Measurements from ENCODE around the gene FAM110A. TPM values are rescaled to one million over a fixed set of nuclear protein-coding genes. Genes with fewer than 3 reads are reported as not detected.

Gene FAM110A
- total RNA-seq, 4 donors from 2014 or later, result 1.4 to 3.2 (median 2.0) TPM

- peak overlapping the region in 3 of 4 donors; percentile 74 to 82 (median 75) for H3K27ac ChIP-seq
These were observed 430 bp upstream of the FAM110A start for GRCh38 chr20:833121-833449.

DNA sequence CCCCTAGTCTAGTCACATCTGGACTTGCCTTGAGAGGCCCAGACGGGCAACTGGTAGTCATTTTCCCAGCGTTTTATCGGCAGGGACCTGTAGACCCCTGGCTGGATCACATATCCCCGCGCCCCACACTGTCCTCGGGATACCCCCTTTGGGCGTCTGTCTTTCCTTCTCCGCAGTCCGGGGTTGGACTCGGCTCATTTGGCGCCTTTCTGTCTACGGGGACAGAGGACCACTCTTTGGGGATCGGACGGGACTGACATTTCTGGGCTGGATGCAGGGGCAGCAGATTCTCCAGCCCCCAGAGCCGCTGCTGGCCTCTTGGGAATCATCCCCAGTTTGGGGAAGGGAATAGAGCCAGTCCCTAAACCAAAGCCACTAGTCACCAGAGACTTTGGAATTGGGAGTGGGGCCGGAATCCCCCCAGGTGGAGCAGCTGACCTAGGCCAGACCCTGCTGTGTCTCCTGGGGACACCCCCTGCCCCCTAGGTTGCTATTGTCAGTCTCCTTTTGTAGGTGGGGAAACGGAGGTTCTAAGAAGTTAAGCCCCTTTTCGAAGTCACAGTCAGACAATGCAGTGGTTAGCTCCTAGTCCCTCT, 734 bp downstream of the FAM110A start:
- peak overlapping the region in 2 of 4 donors; percentile 74 to 82 for H3K27ac ChIP-seq
- H3K4me3 ChIP-seq, result peak overlapping the region; percentile 53 to 87
- H3K36me3 ChIP-seq, result no peaks in the 10 kb centered on the region
- no peak for TF ChIP-seq POLR2AphosphoS5 (IDR thresholded peaks at IDR 0.05)
- WGBS, 2 donors (ENCODE audit: low coverage in 1 of 2), result 0 to 60% methylated on average over 1 to 8 of the region's 18 CpGs
- peaks cover 0 to 9% (median 0%) of the 10 kb centered on the region in 3 donors for H3K9me3 ChIP-seq
- ATAC-seq, result no peak
- H3K4me1 ChIP-seq, result peaks cover 0 to 29% (median 0%) of the 10 kb centered on the region in 3 donors
- peaks cover 6% of the 10 kb centered on the region for H3K27me3 ChIP-seq

More at GRCh38 chr20:833121-833449, 430 bp upstream of the FAM110A start:
- Histone ChIP-seq H3K4me3 (peak overlapping the region; percentile 53 to 87), H3K27me3 (no peaks in the 10 kb centered on the region), H3K4me1 (peaks cover 0 to 29% (median 0%) of the 10 kb centered on the region in 3 donors), H3K9me3 (peaks cover 0 to 4% (median 0%) of the 10 kb centered on the region in 3 donors), H3K36me3 (no peaks in the 10 kb centered on the region)
- TF ChIP-seq POLR2A (IDR thresholded peaks at IDR 0.05), result no peak
- no peak for TF ChIP-seq CTCF (IDR thresholded peaks at IDR 0.05)
- no peak for TF ChIP-seq EP300 (IDR thresholded peaks at IDR 0.05)
- TF ChIP-seq POLR2AphosphoS5 (IDR thresholded peaks at IDR 0.05), result no peak
- peak; percentile 46 for ATAC-seq
- 0 to 2% methylated on average over 1 to 4 of the region's 4 CpGs for WGBS, 2 donors (ENCODE audit: low coverage in 1 of 2)

GRCh38 chr20:835608-836045, 2.1 kb downstream of the FAM110A start:
- H3K4me1 ChIP-seq, result peaks cover 0 to 30% (median 0%) of the 10 kb centered on the region in 3 donors
- WGBS, 2 donors (ENCODE audit: low coverage in 1 of 2), result 100% methylated on average over 1 of the region's 2 CpGs
- peaks cover 19% of the 10 kb centered on the region for H3K27me3 ChIP-seq
- TF ChIP-seq CTCF (IDR thresholded peaks at IDR 0.05) (no peak), POLR2A (IDR thresholded peaks at IDR 0.05) (no peak)
- peaks cover 0 to 9% (median 0%) of the 10 kb centered on the region in 3 donors for H3K9me3 ChIP-seq
- H3K36me3 ChIP-seq, result no peaks in the 10 kb centered on the region
- H3K27ac ChIP-seq, result no peak overlapping the region
- no peak overlapping the region for H3K4me3 ChIP-seq
- no peak for ATAC-seq

DNA sequence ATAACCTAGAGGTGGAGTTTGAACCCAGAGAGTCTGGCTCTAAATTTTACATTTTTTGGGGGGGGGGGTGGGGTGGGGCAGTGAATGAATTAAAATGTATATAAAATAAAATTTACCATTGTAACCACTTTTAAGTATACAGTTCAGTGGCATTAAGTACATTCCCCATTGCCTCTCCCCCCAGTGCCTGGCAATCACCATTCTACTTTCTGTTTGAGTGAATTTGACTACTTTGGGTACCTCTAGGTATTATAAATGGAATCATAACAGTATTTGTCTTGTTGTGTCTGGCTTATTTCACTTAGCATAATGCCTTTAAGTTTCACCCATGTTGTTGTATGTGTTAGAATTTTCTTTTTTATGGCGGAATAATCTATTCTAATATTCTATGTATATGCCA, 2.7 kb downstream of the FAM110A start:
- peaks cover 24% of the 10 kb centered on the region for H3K27me3 ChIP-seq
- H3K4me3 ChIP-seq, result no peak overlapping the region
- H3K27ac ChIP-seq, result no peak overlapping the region
- TF ChIP-seq CTCF (IDR thresholded peaks at IDR 0.05) (no peak), EP300 (IDR thresholded peaks at IDR 0.05) (no peak), POLR2AphosphoS5 (IDR thresholded peaks at IDR 0.05) (no peak), POLR2A (IDR thresholded peaks at IDR 0.05) (no peak)
- no peaks in the 10 kb centered on the region for H3K36me3 ChIP-seq
- no peak for ATAC-seq
- WGBS, 2 donors (ENCODE audit: low coverage in 1 of 2), result 83 to 94% methylated on average over 1 of the region's 1 CpG
- peaks cover 0 to 36% (median 5%) of the 10 kb centered on the region in 3 donors for H3K4me1 ChIP-seq
- H3K9me3 ChIP-seq, result peaks cover 0 to 9% (median 0%) of the 10 kb centered on the region in 3 donors

GRCh38 chr20:839015-839414, 5.5 kb downstream of the FAM110A start:
- Histone ChIP-seq H3K27me3 (peaks cover 50% of the 10 kb centered on the region), H3K4me1 (peaks cover 0 to 36% (median 15%) of the 10 kb centered on the region in 3 donors), H3K27ac (no peak overlapping the region), H3K4me3 (no peak overlapping the region), H3K9me3 (peaks cover 0 to 9% (median 0%) of the 10 kb centered on the region in 3 donors), H3K36me3 (no peaks in the 10 kb centered on the region)
- no peak for ATAC-seq
- TF ChIP-seq POLR2AphosphoS5 (IDR thresholded peaks at IDR 0.05) (no peak), CTCF (IDR thresholded peaks at IDR 0.05) (no peak), POLR2A (IDR thresholded peaks at IDR 0.05) (no peak), EP300 (IDR thresholded peaks at IDR 0.05) (no peak)
- 80 to 100% methylated on average over 1 of the region's 5 CpGs for WGBS, 2 donors (ENCODE audit: low coverage in 1 of 2)

All from gastroesophageal sphincter (tissue), 4 donors.